Thyroid gland (tissue), 4 donors: ENCODE data around the gene ASCL2.

ENCODE experiments used
- POLR2A ChIP-seq, 2 donors: fragments of 450-650 bp; IDR thresholded peaks; one replicate each; pipeline ENCODE4 v1.6.1; 2017; ENCODE audit warnings: antibody characterized with exemption in 2 of 2, mild to moderate bottlenecking in 2 of 2, moderate library complexity in 1 of 2
- TF ChIP-seq, protein P1 (sequence below), 6 experiments: fragments of 200-600 bp in 3 of 6; fragments of 450-650 bp in 3 of 6; sonication (generic) in 3 of 6; IDR thresholded peaks; one replicate each; pipeline ENCODE4 v1.5.1; 2016 to 2019; ENCODE audit warnings: antibody characterized with exemption in 6 of 6, mild to moderate bottlenecking in 2 of 6, inconsistent platforms in 1 of 6, moderate library complexity in 1 of 6

- no peak for TF ChIP-seq POLR2A (IDR thresholded peaks at IDR 0.05)
- TF ChIP-seq, protein P1, sequence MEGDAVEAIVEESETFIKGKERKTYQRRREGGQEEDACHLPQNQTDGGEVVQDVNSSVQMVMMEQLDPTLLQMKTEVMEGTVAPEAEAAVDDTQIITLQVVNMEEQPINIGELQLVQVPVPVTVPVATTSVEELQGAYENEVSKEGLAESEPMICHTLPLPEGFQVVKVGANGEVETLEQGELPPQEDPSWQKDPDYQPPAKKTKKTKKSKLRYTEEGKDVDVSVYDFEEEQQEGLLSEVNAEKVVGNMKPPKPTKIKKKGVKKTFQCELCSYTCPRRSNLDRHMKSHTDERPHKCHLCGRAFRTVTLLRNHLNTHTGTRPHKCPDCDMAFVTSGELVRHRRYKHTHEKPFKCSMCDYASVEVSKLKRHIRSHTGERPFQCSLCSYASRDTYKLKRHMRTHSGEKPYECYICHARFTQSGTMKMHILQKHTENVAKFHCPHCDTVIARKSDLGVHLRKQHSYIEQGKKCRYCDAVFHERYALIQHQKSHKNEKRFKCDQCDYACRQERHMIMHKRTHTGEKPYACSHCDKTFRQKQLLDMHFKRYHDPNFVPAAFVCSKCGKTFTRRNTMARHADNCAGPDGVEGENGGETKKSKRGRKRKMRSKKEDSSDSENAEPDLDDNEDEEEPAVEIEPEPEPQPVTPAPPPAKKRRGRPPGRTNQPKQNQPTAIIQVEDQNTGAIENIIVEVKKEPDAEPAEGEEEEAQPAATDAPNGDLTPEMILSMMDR (IDR thresholded peaks at IDR 0.05), result no peak
These were observed 19.5 kb upstream of the ASCL2 start for GRCh38 chr11:2289859-2290258.
